Activated T-cell treated with anti-CD3 and anti-CD28 coated beads for 1 hour (primary cell): ENCODE results near the gene CRACR2B.

ENCODE experiments used
- DNase-seq: peaks from one replicate; pipeline ENCODE4 v3.0.0-alpha.2; 2020; ENCODE audit warnings: low read depth

CRACR2B gene

GRCh38 chr11:854601-855329, 27.0 kb downstream of the CRACR2B start:
- no peak for DNase-seq

DNA sequence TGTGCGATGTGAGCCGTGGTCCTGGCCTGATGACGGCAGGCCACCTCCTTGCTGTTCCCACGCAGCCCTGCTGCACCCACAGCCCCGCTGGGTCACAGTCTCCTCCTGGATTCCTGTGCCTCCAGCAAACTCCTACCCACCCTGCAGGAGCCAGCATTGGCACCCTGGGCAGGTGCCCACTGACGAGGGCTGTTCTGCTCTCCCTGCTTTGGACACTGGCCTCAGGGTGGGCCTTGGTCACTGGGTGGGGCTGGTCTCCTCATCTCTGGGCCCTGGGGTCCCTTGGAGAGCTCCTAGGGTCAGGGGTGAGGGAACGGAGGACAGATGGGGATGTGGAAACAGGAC, 27.6 kb downstream of the CRACR2B start:
- no peak for DNase-seq

DNA sequence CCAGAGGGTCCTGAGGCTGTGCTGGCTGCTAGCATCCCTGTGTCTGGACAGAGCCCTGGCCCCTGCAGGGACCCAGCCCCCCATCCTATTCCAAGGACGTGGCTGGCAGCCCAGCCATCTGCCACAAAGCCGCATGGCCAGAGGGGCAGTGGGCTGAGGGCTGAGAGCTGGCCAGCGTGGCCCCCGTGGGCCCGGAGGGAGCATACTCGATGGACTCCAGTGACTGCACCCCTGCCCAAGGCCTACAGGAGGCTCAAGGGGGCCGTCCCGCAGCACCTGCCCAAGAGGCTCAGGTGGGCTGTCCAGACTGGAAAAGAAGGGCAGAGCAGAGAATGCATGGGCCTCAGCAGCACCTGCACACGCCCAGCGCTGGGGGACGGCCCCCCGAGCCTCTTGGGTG, 28.1 kb downstream of the CRACR2B start:
- DNase-seq: no peak

DNA sequence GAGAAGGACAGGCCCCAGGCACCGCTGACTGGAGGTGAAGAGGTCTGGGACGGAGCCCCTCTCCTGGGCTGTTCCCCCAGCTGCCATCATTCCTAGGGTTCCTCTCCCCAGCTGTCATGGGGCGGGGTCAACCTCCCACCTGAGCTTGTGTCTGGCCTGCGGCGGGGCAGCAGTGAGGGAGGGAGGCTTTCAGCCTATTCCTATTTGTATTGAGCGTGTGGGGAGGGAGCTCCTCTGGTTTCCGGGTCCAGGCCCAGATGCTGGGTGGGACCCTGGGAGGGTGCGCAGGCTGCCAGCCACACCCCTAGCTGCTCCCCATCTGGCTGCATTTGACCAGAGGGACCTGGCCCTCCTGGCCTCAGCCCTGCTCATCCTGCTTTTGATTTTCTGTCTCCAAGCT, 28.7 kb downstream of the CRACR2B start:
- no peak for DNase-seq

GRCh38 chr11:858053-858761, 30.5 kb downstream of the CRACR2B start:
- no peak for DNase-seq

- no peak for DNase-seq
These were observed 31.1 kb downstream of the CRACR2B start for GRCh38 chr11:858762-859339.

GRCh38 chr11:859394-860131, 31.8 kb downstream of the CRACR2B start:
- DNase-seq: no peak

- DNase-seq: no peak
These were observed 32.8 kb downstream of the CRACR2B start for GRCh38 chr11:860234-861104.

DNA sequence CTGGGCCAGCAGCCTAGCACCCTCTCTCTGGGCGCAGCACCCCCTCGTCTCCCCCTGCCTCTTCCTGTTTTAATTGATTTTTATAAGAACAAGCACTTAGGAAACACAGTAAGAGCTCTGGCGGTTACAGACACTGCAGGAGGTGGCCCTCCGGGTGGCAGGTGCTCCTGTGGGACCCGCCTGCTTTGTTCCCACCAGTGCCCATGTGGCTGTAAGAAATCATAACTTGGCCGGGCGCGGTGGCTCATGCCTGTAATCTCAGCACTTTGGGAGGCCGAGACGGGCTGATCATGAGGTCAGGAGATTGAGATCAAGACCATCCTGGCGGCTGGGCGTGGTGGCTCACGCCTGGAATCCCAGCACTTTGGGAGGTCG, 33.4 kb downstream of the CRACR2B start:
- DNase-seq: no peak

DNA sequence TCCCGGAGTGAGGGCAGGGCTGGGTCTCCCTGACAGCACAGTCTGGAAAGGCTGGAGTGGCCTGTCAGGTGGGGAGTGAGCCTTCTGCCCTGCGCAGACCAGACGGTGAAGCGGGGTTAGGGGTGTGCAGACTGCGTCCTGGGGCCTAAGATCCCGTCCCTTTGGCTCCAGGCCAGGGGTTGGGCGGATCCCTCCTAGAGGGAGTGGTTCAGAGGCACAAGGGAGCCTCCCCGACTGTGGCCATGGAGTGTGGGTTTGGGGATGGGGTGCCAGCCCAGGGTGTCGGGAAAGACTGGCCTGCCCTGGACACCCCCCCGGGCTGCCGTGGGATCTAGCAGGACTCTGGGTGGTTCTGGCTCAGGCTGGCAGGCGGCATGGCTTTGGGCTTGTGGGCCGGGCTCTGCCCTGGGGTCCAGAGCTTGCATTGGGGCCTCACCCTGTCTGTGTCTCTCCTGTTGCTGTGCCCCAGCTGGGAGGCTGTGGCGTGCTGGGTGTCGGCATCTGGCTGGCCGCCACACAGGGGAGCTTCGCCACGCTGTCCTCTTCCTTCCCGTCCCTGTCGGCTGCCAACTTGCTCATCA, 34.5 kb downstream of the CRACR2B start:
- no peak for DNase-seq

DNA sequence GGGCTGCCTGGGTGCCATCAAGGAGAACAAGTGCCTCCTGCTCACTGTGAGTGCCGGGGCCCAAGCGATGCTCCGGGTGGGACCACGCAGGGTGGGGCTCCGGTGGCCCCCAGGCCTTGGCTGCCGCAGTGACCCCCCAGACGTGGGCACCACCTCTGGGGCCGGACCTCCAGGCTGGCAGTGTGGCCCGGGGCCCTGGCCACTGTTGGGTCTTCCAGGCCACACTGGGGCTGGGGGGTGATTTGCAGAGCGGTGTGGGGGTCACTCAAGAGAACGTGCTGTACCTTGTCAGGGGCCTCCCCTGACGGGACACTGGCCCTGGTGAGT, 34.9 kb downstream of the CRACR2B start:
- no peak for DNase-seq

DNA sequence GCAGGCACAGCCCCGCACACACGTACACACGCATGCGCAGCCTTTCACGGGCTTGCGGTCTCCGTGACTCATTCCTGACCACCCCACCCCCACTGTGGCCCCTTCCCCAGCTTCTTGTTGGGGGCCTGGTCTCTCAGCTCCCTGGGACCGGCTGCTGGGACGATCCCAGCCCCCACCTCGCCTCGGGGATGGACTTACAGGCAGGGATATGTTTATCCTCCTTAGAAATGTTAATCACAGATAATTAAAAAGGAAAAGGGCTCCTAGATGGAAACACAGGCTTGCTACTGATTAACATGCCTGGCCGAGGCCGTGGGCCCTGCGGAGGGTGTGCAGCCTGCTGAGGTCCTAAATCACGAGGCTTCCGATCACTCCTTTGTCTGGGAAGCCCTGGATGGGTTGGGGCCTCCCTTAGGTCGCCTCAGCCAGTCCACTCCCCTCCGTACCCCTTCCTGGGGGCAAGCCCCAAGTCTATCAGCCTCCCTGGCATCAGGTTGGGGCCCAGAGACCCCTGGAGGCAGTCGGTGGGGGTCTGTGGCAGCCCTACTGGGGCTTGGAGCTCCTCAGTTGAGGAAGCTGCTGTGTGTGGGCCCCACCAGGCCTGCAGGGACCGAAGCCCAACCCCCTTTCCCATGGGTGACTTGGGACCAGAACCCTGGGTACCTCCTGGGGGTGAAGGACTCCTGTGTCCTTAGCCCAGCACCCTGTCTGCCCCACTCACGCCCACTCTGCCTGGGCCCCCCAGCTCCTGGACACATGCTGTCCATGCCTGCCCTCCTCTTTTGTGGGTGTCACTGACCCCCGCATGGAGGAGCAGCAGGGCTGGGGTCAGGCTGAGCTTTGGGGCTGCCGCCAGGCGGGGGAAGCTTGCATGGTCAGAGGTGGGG, 35.5 kb downstream of the CRACR2B start:
- no peak for DNase-seq

DNA sequence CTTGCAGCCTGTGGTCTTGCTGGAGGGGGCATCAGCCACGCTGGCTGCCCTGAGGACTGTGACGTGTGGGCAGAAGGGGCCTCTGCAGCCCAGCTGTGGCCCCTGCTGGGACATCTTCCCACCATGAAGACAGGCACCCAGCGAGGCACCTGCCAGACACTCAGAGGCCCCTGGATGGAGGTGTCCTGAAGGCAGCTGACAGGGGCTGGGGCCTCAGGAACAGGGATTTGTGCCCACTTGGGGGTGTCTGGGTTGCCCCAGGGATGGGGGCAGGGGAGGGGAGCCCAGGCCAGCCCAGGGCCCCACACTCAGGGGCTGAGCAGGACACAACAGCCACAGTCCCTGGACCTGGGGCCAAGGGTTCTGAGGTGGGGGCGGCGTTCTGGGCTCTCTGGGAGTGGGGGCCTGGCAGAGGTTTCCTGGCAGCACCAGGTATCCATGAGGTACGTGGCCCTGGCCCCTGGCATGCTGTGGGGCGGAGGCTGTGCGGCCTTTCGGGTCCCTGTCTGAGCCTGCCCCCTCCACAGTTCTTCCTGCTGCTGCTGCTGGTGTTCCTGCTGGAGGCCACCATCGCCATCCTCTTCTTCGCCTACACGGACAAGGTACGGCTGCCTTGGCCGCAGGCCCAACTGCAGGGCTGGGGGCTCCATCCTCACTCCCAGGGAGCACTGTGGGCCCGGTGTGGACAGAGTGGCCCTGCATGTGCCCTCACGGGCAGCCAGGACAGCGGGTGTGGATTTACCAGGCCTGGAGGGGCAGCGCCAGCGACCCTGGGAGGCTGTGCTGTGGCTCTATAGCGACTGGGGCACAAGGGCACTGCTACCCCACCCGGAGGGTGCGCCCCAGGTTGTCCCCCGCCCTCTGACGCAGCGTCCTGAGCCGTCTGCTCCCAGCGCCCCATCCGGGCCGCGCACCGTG, 36.5 kb downstream of the CRACR2B start:
- DNase-seq: no peak

DNA sequence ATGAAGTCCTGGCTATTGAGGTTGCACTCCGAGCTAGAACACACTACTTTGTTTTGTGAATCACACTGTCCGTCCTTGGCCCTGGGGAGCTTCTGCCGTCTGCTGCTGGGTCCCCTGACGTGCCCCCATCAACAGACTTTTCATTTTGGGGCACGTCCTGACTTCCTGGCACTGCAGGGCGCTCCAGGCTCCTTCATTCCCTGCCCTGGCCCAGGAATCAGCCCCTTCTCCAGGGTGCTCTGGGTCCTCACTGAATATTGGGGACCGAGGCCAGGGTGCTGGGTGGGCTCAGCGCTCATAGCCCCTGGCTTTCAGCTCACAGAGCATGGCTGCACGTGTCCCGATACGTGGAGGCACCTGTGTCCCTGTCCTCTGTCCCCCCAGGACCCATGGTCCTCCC, 37.2 kb downstream of the CRACR2B start:
- DNase-seq: no peak

DNA sequence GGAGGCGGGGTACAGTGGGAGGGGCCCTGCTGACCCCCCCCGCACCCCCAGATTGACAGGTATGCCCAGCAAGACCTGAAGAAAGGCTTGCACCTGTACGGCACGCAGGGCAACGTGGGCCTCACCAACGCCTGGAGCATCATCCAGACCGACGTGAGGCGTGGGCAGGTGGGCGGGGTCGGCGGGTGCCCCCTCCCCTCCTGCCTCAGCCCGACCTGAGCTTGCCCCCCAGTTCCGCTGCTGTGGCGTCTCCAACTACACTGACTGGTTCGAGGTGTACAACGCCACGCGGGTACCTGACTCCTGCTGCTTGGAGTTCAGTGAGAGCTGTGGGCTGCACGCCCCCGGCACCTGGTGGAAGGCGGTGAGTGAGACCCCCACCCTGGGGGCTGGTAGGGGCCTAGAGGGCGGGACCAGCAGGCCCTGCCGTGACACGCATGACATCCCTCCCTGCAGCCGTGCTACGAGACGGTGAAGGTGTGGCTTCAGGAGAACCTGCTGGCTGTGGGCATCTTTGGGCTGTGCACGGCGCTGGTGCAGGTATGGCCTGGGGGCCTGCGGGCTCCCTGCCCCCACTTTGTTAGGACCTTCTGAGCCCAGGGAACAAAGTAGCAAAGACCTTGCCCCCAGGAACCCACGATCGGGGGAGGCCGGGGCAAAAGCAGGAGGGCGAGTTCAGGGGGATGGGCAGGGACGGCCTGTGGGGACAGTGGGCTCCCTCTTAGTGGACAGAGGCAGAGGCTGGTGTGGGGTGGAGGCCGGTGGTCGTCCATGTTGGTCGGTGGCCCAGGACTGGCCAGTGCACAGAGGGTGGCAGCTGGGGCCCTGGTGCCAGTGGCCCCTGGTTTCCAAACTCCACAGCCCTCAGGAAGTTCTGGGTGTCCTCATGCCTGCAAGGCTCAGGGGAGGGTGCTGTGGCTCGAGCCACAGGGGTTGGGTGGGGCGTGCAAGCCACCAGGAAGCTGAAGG, 38.0 kb downstream of the CRACR2B start:
- no peak for DNase-seq

GRCh38 chr11:866481-866880, 38.8 kb downstream of the CRACR2B start:
- DNase-seq: no peak

DNA sequence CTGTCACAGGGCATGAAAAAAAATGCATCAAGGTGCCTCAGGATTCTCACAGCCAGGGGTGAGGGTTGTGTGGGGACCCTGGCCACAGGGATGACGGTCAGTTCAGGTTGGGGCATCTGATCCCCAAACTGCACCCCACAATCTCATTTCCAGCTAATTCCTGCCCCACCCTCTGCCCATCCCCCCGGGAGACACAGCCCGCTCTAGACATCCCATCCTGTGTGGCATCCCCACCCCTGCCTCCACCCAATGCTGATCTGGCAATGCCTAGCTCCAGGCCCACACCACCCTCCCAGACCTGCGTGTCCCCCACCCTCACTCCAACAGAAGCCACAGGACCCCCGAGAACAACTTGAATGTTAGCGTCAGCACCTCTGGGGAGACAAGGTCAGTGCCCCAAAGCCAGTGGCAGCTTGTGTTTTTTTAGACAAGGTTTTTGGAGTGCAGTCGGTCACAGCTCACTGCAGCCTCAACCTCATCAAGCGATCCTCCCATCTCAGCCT, 40.2 kb downstream of the CRACR2B start:
- no peak for DNase-seq

GRCh38 chr11:868394-868793, 40.7 kb downstream of the CRACR2B start:
- DNase-seq: no peak
